SK-N-SH (cell line): ENCODE measurements around the gene SCN9A. TPM values are rescaled to one million over a fixed set of nuclear protein-coding genes. Genes with fewer than 3 reads are reported as not detected.

ENCODE experiments used
- CTCF ChIA-PET: fragments of 300-600, 350-600 bp; formaldehyde crosslinking; extraction: SDS; loops from one replicate; lab custom pipeline; 2021; lab: Yijun Ruan, JAX
- POLR2A ChIA-PET: fragments of 350-600 bp; sonication (Branson Sonifier 250); formaldehyde crosslinking; extraction: SDS; loops from one replicate; lab custom pipeline; 2020; ENCODE audit warnings: antibody characterized with exemption, inconsistent platforms; lab: Yijun Ruan, JAX
- DNase-seq: peaks from one replicate; pipeline ENCODE4 v3.0.0; 2012
- H2AFZ ChIP-seq: fragments of 200-600 bp; sonication (generic); 2 replicates; pipeline ENCODE4 v1.8.1; 2016; ENCODE audit warnings: antibody characterized with exemption, mild to moderate bottlenecking, low read depth
- H3F3A ChIP-seq: fragments of 200-600 bp; sonication (generic); replicated peaks from 2 replicates; pipeline ENCODE3; 2016; ENCODE audit warnings: antibody characterized with exemption, mild to moderate bottlenecking; ENCODE audit not compliant: insufficient read depth
- H3K27ac ChIP-seq, 2 experiments: fragments of 200-500 bp in 1 of 2; fragments of 200-600 bp in 1 of 2; sonication (Bioruptor generic) in 1 of 2; sonication (generic), shearing (Covaris generic) in 1 of 2; 2 replicates each; pipeline versions ENCODE4 v1.5.1 to v1.6.1; 2014 to 2016; ENCODE audit warnings: low read depth in 2 of 2, inconsistent platforms in 1 of 2, low read length in 1 of 2, mild to moderate bottlenecking in 1 of 2, mixed read lengths in 1 of 2
- H3K27me3 ChIP-seq: fragments of 200-600 bp; sonication (generic), shearing (Covaris generic); 2 replicates; pipeline ENCODE4 v1.6.1; 2016; ENCODE audit warnings: mixed run types; ENCODE audit not compliant: insufficient read depth
- H3K36me3 ChIP-seq, 2 experiments: fragments of 200-500 bp in 1 of 2; fragments of 200-600 bp in 1 of 2; sonication (Bioruptor generic) in 1 of 2; sonication (generic) in 1 of 2; replicated peaks in 1 of 2; 2 replicates each; pipeline versions ENCODE3 to v1.5.1; 2014 to 2016; ENCODE audit warnings: low read length in 1 of 2, mild to moderate bottlenecking in 1 of 2; ENCODE audit not compliant: insufficient read depth in 2 of 2, control insufficient read depth in 1 of 2
- H3K4me1 ChIP-seq, 2 experiments: fragments of 200-500 bp in 1 of 2; fragments of 200-600 bp in 1 of 2; sonication (Bioruptor generic) in 1 of 2; sonication (generic), shearing (Covaris generic) in 1 of 2; 2 replicates each; pipeline versions ENCODE4 v1.5.1 to v1.6.1; 2014 to 2016; ENCODE audit warnings: low read depth in 1 of 2, low read length in 1 of 2, mixed run types in 1 of 2; ENCODE audit not compliant: insufficient read depth in 2 of 2, control insufficient read depth in 1 of 2
- H3K4me2 ChIP-seq: fragments of 200-600 bp; sonication (generic), shearing (Covaris generic); 2 replicates; pipeline ENCODE4 v1.6.1; 2017; ENCODE audit warnings: mixed run types
- H3K4me3 ChIP-seq, 2 experiments: fragments of 200-500 bp in 1 of 2; fragments of 200-600 bp in 1 of 2; sonication (Bioruptor generic) in 1 of 2; sonication (generic), shearing (Covaris generic) in 1 of 2; 2 replicates each; pipeline versions ENCODE4 v1.5.1 to v1.8.1; 2014 to 2016; ENCODE audit warnings: low read depth in 2 of 2, inconsistent platforms in 1 of 2, low read length in 1 of 2, mild to moderate bottlenecking in 1 of 2, mixed read lengths in 1 of 2, moderate library complexity in 1 of 2
- H3K79me2 ChIP-seq: fragments of 200-600 bp; sonication (generic); 2 replicates; pipeline ENCODE4 v1.8.1; 2017; ENCODE audit warnings: mild to moderate bottlenecking; ENCODE audit not compliant: insufficient read depth
- H3K9ac ChIP-seq: fragments of 200-600 bp; sonication (generic); 2 replicates; pipeline ENCODE4 v1.6.1; 2017; ENCODE audit warnings: mixed run types
- H3K9me2 ChIP-seq: fragments of 200-600 bp; sonication (generic); 2 replicates; pipeline ENCODE4 v1.6.1; 2017; ENCODE audit warnings: mixed run types
- H3K9me3 ChIP-seq: fragments of 200-600 bp; sonication (generic); 2 replicates; pipeline ENCODE4 v1.6.1; 2017; ENCODE audit warnings: mixed run types, mild to moderate bottlenecking, moderate library complexity
- H4K20me1 ChIP-seq: fragments of 200-600 bp; sonication (generic); 2 replicates; pipeline ENCODE4 v1.6.1; 2017; ENCODE audit warnings: mild to moderate bottlenecking, mixed run types; ENCODE audit not compliant: insufficient read depth
- FOSL2 ChIP-seq: IDR thresholded peaks from 2 replicates; pipeline ENCODE4 v1.4.0; 2012; ENCODE audit warnings: low read depth, mild to moderate bottlenecking, moderate library complexity, borderline replicate concordance
- FOXJ3 ChIP-seq: sonication (generic); formaldehyde crosslinking; IDR thresholded peaks from 2 replicates; pipeline ENCODE4 v1.5.1; 2020; ENCODE audit warnings: mild to moderate bottlenecking, missing genetic modification reagents
- GATA2 ChIP-seq: sonication (generic); formaldehyde crosslinking; IDR thresholded peaks from 2 replicates; pipeline ENCODE4 v1.5.0; 2020; ENCODE audit warnings: mild to moderate bottlenecking, missing genetic modification reagents
- MXI1 ChIP-seq: IDR thresholded peaks from 2 replicates; pipeline ENCODE4 v1.6.1; 2012; ENCODE audit warnings: mild to moderate bottlenecking, low read depth, low read length, improper control_type of control experiment
- NFIC ChIP-seq: IDR thresholded peaks from 2 replicates; pipeline ENCODE4 v1.4.0; 2012; ENCODE audit warnings: borderline replicate concordance
- POLR2AphosphoS5 ChIP-seq: IDR thresholded peaks from 2 replicates; pipeline ENCODE4 v1.6.1; 2012; ENCODE audit warnings: low read depth, low read length
- SIN3A ChIP-seq: IDR thresholded peaks from 2 replicates; pipeline ENCODE4 v1.6.1; 2012; ENCODE audit warnings: low read depth, mild to moderate bottlenecking, low read length, moderate library complexity, borderline replicate concordance
- TAF1 ChIP-seq: IDR thresholded peaks from 2 replicates; pipeline ENCODE4 v1.6.1; 2012; ENCODE audit warnings: low read depth, mild to moderate bottlenecking, low read length, moderate library complexity, borderline replicate concordance
- TCF12 ChIP-seq: IDR thresholded peaks from 2 replicates; pipeline ENCODE4 v1.4.0; 2012
- TEAD4 ChIP-seq: IDR thresholded peaks from 2 replicates; pipeline ENCODE4 v1.4.0; 2012; ENCODE audit warnings: mild to moderate bottlenecking, borderline replicate concordance; ENCODE audit not compliant: insufficient read depth
- WGBS: methylation state at CpG from one replicate; pipeline ENCODE4 v1.1.6; 2017; ENCODE audit warnings: low lambda C conversion rate; 5-methylcytosine and 5-hydroxymethylcytosine counted together
- polyA plus RNA-seq, 3 experiments: library from polyadenylated mRNA; depleted of rRNA; stranded (reverse); fragments of >200 nt; gene quantifications; 2 replicates each; pipeline ENCODE4 v1.2.3, GENCODE V29; 2012
- TF ChIP-seq, protein P1 (sequence below): fragments of 150-350 bp; IDR thresholded peaks from 2 replicates; pipeline ENCODE4 v1.6.1; 2016; ENCODE audit warnings: mild to moderate bottlenecking, low read depth, low read length
- TF ChIP-seq, protein P2 (sequence below): fragments of 200-600 bp; sonication (generic); IDR thresholded peaks from 2 replicates; pipeline ENCODE4 v1.6.1; 2017; ENCODE audit warnings: antibody characterized with exemption, mild to moderate bottlenecking, moderate library complexity
- TF ChIP-seq, protein P3 (sequence below): IDR thresholded peaks from 2 replicates; pipeline ENCODE4 v1.6.1; 2012; ENCODE audit warnings: mild to moderate bottlenecking, low read depth, low read length, moderate library complexity
- TF ChIP-seq, protein P4 (sequence below): IDR thresholded peaks from 2 replicates; pipeline ENCODE4; 2012
- TF ChIP-seq, protein P5 (sequence below): fragments of 150-350 bp; IDR thresholded peaks from 2 replicates; pipeline ENCODE4 v1.6.1; 2017; ENCODE audit warnings: antibody characterized with exemption, low read length, low read depth, borderline replicate concordance

The SCN9A gene
- polyA plus RNA-seq, 1 of the 3 experiments (the other 2 are of a cell fraction): 5.9 TPM

GRCh38 chr2:166278856-166279255, 96.9 kb downstream of the SCN9A start (continued):
- TF ChIP-seq, protein P1, sequence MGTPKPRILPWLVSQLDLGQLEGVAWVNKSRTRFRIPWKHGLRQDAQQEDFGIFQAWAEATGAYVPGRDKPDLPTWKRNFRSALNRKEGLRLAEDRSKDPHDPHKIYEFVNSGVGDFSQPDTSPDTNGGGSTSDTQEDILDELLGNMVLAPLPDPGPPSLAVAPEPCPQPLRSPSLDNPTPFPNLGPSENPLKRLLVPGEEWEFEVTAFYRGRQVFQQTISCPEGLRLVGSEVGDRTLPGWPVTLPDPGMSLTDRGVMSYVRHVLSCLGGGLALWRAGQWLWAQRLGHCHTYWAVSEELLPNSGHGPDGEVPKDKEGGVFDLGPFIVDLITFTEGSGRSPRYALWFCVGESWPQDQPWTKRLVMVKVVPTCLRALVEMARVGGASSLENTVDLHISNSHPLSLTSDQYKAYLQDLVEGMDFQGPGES: no peak
- TF ChIP-seq TAF1 (no peak), SIN3A (no peak), TCF12 (no peak), MXI1 (no peak)
- TF ChIP-seq, protein P2, sequence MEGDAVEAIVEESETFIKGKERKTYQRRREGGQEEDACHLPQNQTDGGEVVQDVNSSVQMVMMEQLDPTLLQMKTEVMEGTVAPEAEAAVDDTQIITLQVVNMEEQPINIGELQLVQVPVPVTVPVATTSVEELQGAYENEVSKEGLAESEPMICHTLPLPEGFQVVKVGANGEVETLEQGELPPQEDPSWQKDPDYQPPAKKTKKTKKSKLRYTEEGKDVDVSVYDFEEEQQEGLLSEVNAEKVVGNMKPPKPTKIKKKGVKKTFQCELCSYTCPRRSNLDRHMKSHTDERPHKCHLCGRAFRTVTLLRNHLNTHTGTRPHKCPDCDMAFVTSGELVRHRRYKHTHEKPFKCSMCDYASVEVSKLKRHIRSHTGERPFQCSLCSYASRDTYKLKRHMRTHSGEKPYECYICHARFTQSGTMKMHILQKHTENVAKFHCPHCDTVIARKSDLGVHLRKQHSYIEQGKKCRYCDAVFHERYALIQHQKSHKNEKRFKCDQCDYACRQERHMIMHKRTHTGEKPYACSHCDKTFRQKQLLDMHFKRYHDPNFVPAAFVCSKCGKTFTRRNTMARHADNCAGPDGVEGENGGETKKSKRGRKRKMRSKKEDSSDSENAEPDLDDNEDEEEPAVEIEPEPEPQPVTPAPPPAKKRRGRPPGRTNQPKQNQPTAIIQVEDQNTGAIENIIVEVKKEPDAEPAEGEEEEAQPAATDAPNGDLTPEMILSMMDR: no peak

DNA sequence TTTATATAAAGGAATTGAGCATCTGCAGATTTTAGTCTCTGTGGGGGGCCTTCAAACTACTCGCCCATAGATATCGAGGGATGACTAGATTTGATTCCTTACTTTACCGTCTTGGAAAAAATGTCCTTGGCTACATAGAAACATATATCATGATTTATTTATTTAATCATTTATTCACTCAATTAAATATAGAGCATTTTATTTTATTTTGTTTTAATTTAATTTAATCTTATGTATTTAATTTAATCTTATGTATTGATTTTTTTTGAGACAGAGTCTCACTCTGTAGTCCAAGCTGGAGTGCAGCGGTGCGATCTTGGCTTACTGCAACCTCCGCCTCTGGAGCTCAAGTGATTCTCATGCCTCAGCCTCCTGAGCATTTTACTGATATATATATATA, 105.4 kb downstream of the SCN9A start:
- CTCF ChIA-PET: interaction anchor here (1.5 kb wide), 1 partner anchor 115 kb away, joined by 5 read pairs; no protein-coding TSS in a partner anchor
- H4K20me1 ChIP-seq: no peaks in the 10 kb centered on the region
- TF ChIP-seq POLR2AphosphoS5 (no peak), FOXJ3 (no peak), TAF1 (no peak), SIN3A (no peak), GATA2 (CRISPR knock-in tag) (no peak), TEAD4 (no peak), FOSL2 (no peak), NFIC (no peak)
- TF ChIP-seq, protein P3, sequence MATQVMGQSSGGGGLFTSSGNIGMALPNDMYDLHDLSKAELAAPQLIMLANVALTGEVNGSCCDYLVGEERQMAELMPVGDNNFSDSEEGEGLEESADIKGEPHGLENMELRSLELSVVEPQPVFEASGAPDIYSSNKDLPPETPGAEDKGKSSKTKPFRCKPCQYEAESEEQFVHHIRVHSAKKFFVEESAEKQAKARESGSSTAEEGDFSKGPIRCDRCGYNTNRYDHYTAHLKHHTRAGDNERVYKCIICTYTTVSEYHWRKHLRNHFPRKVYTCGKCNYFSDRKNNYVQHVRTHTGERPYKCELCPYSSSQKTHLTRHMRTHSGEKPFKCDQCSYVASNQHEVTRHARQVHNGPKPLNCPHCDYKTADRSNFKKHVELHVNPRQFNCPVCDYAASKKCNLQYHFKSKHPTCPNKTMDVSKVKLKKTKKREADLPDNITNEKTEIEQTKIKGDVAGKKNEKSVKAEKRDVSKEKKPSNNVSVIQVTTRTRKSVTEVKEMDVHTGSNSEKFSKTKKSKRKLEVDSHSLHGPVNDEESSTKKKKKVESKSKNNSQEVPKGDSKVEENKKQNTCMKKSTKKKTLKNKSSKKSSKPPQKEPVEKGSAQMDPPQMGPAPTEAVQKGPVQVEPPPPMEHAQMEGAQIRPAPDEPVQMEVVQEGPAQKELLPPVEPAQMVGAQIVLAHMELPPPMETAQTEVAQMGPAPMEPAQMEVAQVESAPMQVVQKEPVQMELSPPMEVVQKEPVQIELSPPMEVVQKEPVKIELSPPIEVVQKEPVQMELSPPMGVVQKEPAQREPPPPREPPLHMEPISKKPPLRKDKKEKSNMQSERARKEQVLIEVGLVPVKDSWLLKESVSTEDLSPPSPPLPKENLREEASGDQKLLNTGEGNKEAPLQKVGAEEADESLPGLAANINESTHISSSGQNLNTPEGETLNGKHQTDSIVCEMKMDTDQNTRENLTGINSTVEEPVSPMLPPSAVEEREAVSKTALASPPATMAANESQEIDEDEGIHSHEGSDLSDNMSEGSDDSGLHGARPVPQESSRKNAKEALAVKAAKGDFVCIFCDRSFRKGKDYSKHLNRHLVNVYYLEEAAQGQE: no peak
- TF ChIP-seq, protein P1: no peak
- TF ChIP-seq, protein P4, sequence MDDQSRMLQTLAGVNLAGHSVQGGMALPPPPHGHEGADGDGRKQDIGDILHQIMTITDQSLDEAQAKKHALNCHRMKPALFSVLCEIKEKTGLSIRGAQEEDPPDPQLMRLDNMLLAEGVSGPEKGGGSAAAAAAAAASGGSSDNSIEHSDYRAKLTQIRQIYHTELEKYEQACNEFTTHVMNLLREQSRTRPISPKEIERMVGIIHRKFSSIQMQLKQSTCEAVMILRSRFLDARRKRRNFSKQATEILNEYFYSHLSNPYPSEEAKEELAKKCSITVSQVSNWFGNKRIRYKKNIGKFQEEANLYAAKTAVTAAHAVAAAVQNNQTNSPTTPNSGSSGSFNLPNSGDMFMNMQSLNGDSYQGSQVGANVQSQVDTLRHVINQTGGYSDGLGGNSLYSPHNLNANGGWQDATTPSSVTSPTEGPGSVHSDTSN: no peak
- TF ChIP-seq, protein P5, sequence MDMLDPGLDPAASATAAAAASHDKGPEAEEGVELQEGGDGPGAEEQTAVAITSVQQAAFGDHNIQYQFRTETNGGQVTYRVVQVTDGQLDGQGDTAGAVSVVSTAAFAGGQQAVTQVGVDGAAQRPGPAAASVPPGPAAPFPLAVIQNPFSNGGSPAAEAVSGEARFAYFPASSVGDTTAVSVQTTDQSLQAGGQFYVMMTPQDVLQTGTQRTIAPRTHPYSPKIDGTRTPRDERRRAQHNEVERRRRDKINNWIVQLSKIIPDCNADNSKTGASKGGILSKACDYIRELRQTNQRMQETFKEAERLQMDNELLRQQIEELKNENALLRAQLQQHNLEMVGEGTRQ: no peak

More for the DNA sequence above, 105.4 kb downstream of the SCN9A start:
- H3K79me2 ChIP-seq: no peaks in the 10 kb centered on the region
- H3K9ac ChIP-seq: no peak overlapping the region
- no peaks in the 10 kb centered on the region; the same call in 1 of the 2 replicates for H3K9me3 ChIP-seq
- H3K9me2 ChIP-seq: 0 out of 2 replicates have a peak, but pooled peaks cover 5% of the 10 kb centered on the region
- 95% methylated on average over 6 of the region's 6 CpGs for WGBS
- H2AFZ ChIP-seq: no peak overlapping the region
- POLR2A ChIA-PET: no interaction called here
- no peak for DNase-seq
- no peaks in the 10 kb centered on the region for H3K27me3 ChIP-seq
- no peak overlapping the region for H3K4me2 ChIP-seq
- peaks cover 8 to 20% of the 10 kb centered on the region in 2 experiments for H3K36me3 ChIP-seq
- H3F3A ChIP-seq: no peaks in the 10 kb centered on the region
- no peaks in the 10 kb centered on the region; a peak in 1 of 4 replicates for H3K4me1 ChIP-seq
- H3K27ac ChIP-seq: no peak overlapping the region
- H3K4me3 ChIP-seq: no peak overlapping the region
